ENCODE measurements around the gene ZFYVE28. TPM values are rescaled to one million over a fixed set of nuclear protein-coding genes. Genes with fewer than 3 reads are reported as not detected.
A peak's percentile ranks its signal among the peaks of the same experiment; 100 is the strongest.

ZFYVE28 gene
- total and polyA plus RNA-seq, 2 of the 8 experiments (the other 6 are each of a cell fraction or from before 2014, with no cell fraction given) = 1.7 to 4.9 TPM

- no peaks in the 10 kb centered on the region for H3K36me3 ChIP-seq (ENCODE audit: control insufficient read depth in 2 of 4, insufficient read depth in 4 of 4, low read length in 3 of 4)
- no peaks in the 10 kb centered on the region; the same call in 1 of the 2 replicates for H3K79me1 ChIP-seq (ENCODE audit: low read depth, low read length)
- H2AK5ac ChIP-seq (ENCODE audit: low read depth, low read length) = no peak overlapping the region
- DNase-seq (ENCODE audit: low read depth in 1 of 2, low spot score in 2 of 2) (peak in 1 of 2 experiments; percentile 36), FAIRE-seq (no peak)
- no peak overlapping the region for H3K4me2 ChIP-seq (ENCODE audit: insufficient read depth in 1 of 2, low read depth in 2 of 2, low read length in 2 of 2)
- 93% methylated on average over 10 of the region's 19 CpGs; no CpG with 5 or more reads in 1 of the 2 experiments for WGBS, 2 experiments (ENCODE audit: extremely low coverage in 1 of 2, insufficient coverage in 1 of 2, insufficient read length in 1 of 2, insufficient replicate concordance in 2 of 2, low coverage in 1 of 2, low lambda C conversion rate in 2 of 2, missing lambda C conversion rate in 1 of 2)
- no peak overlapping the region for H3K4ac ChIP-seq (replicated peaks; ENCODE audit: insufficient read length, low read depth, low read length)
- H3K4me1 ChIP-seq (replicated peaks in 1 of 4; ENCODE audit: control insufficient read depth in 3 of 4, insufficient read depth in 4 of 4, low read length in 3 of 4) = no peaks in the 10 kb centered on the region; a peak in 1 of 7 replicates
- peaks cover 0 to 3% of the 10 kb centered on the region in 2 experiments; a peak in 1 of 4 replicates for H3K9me3 ChIP-seq (ENCODE audit: insufficient read depth in 2 of 2, low read depth in 1 of 2, low read length in 1 of 2)
- no peak overlapping the region for H2AFZ ChIP-seq (ENCODE audit: low read length)
- H3K14ac ChIP-seq (ENCODE audit: insufficient read length) = no peak overlapping the region
- H4K8ac ChIP-seq (ENCODE audit: extremely low read depth, insufficient read depth, low read length) = no peak overlapping the region
- no peaks in the 10 kb centered on the region; a peak in 1 of 7 replicates for H3K27me3 ChIP-seq (replicated peaks in 1 of 4; ENCODE audit: control insufficient read depth in 3 of 4, extremely low read depth in 1 of 4, insufficient read depth in 3 of 4, low read length in 3 of 4)
- CTCF ChIA-PET (ENCODE audit: partially characterized antibody) = interaction anchor here (1.8 kb wide), 1 partner anchor 13 kb away, joined by 5 read pairs; no protein-coding TSS in a partner anchor
- H3K4me3 ChIP-seq (ENCODE audit: extremely low read depth in 1 of 4, insufficient read depth in 2 of 4, low read depth in 3 of 4, low read length in 4 of 4) = no peak overlapping the region
- H4K5ac ChIP-seq (ENCODE audit: insufficient read length, low read depth, low read length) = no peak overlapping the region
- H3K23me2 ChIP-seq (ENCODE audit: low read depth, low read length) = no peaks in the 10 kb centered on the region
- no peak overlapping the region for H3K23ac ChIP-seq (ENCODE audit: insufficient read length)
- no peaks in the 10 kb centered on the region for H3K79me2 ChIP-seq (ENCODE audit: control insufficient read depth in 1 of 2, insufficient read depth in 2 of 2, low read length in 2 of 2)
- H2BK12ac ChIP-seq (ENCODE audit: low read depth, low read length) = no peak overlapping the region
- no peak overlapping the region for H3K56ac ChIP-seq (replicated peaks; ENCODE audit: insufficient read length, low read depth, low read length)
- no peak overlapping the region for H4K91ac ChIP-seq (replicated peaks; ENCODE audit: insufficient read length, low read length)
- no peaks in the 10 kb centered on the region for H4K20me1 ChIP-seq (replicated peaks in 1 of 2; ENCODE audit: control insufficient read depth in 1 of 2, insufficient read depth in 2 of 2, low read length in 2 of 2)
- H3K27ac ChIP-seq (ENCODE audit: low read depth, low read length) = no peak overlapping the region
- POLR2A ChIA-PET (ENCODE audit: partially characterized antibody) = interaction anchor here (1.4 kb wide), 1 partner anchor 112 kb away, joined by 3 read pairs; no protein-coding TSS in a partner anchor
- H3K18ac ChIP-seq (ENCODE audit: extremely low read depth, low read length) = no peak overlapping the region
- no peak overlapping the region for H2BK5ac ChIP-seq (ENCODE audit: low read depth, low read length)
- no peak overlapping the region for H2BK120ac ChIP-seq (replicated peaks; ENCODE audit: low read depth, low read length)
- no peak overlapping the region for H3K9ac ChIP-seq (replicated peaks in 1 of 4; ENCODE audit: extremely low read depth in 1 of 4, low read depth in 3 of 4, low read length in 3 of 4)
- H2BK20ac ChIP-seq (ENCODE audit: low read length) = no peak overlapping the region
- H2BK15ac ChIP-seq (ENCODE audit: low read length) = no peak overlapping the region
- TF ChIP-seq POLR2A (IDR thresholded peaks at IDR 0.05; ENCODE audit: control extremely low read depth in 1 of 2, low read depth in 2 of 2, low read length in 2 of 2) (no peak), BCL11A (IDR thresholded peaks at IDR 0.05; ENCODE audit: low read depth in 2 of 2, low read length in 2 of 2) (no peak), GTF2F1 (IDR thresholded peaks at IDR 0.05; ENCODE audit: borderline replicate concordance, low read depth, low read length) (no peak), KDM5A (IDR thresholded peaks at IDR 0.05; ENCODE audit: low read length) (no peak), KDM4A (IDR thresholded peaks at IDR 0.05; ENCODE audit: low read depth, low read length, severe bottlenecking) (no peak), SAP30 (IDR thresholded peaks at IDR 0.05; ENCODE audit: insufficient read depth, insufficient replicate concordance, low read length) (no peak), HDAC6 (IDR thresholded peaks at IDR 0.05; ENCODE audit: low read depth, low read length) (no peak), JUN (IDR thresholded peaks at IDR 0.05; ENCODE audit: low read depth, low read length) (no peak), RXRA (IDR thresholded peaks at IDR 0.05; ENCODE audit: insufficient read depth, low read depth, low read length) (no peak), SIRT6 (IDR thresholded peaks at IDR 0.05; ENCODE audit: low read length) (no peak)
- TF ChIP-seq, protein P1, sequence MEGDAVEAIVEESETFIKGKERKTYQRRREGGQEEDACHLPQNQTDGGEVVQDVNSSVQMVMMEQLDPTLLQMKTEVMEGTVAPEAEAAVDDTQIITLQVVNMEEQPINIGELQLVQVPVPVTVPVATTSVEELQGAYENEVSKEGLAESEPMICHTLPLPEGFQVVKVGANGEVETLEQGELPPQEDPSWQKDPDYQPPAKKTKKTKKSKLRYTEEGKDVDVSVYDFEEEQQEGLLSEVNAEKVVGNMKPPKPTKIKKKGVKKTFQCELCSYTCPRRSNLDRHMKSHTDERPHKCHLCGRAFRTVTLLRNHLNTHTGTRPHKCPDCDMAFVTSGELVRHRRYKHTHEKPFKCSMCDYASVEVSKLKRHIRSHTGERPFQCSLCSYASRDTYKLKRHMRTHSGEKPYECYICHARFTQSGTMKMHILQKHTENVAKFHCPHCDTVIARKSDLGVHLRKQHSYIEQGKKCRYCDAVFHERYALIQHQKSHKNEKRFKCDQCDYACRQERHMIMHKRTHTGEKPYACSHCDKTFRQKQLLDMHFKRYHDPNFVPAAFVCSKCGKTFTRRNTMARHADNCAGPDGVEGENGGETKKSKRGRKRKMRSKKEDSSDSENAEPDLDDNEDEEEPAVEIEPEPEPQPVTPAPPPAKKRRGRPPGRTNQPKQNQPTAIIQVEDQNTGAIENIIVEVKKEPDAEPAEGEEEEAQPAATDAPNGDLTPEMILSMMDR (IDR thresholded peaks at IDR 0.05; ENCODE audit: control extremely low read depth in 1 of 3, insufficient read depth in 1 of 3, low read depth in 1 of 3, low read length in 3 of 3) = no peak
Measured at GRCh38 chr4:2303121-2303685, 115.2 kb downstream of the ZFYVE28 start.

Measured in H1 (cell line).